T follicular helper cell (primary cell): ENCODE measurements around the gene TOR1A.

ENCODE experiments used
- DNase-seq: peaks from one replicate; pipeline ENCODE4 v3.0.0-alpha.2; 2020; ENCODE audit warnings: low read depth
- total RNA-seq, 2 experiments: gene quantifications; one replicate each; lab custom pipeline; 2026; lab: John Stamatoyannopoulos, UW

TOR1A gene, protein sequence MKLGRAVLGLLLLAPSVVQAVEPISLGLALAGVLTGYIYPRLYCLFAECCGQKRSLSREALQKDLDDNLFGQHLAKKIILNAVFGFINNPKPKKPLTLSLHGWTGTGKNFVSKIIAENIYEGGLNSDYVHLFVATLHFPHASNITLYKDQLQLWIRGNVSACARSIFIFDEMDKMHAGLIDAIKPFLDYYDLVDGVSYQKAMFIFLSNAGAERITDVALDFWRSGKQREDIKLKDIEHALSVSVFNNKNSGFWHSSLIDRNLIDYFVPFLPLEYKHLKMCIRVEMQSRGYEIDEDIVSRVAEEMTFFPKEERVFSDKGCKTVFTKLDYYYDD
- total RNA-seq: 46.8 to 58.7 reads per million in 2 experiments

DNA sequence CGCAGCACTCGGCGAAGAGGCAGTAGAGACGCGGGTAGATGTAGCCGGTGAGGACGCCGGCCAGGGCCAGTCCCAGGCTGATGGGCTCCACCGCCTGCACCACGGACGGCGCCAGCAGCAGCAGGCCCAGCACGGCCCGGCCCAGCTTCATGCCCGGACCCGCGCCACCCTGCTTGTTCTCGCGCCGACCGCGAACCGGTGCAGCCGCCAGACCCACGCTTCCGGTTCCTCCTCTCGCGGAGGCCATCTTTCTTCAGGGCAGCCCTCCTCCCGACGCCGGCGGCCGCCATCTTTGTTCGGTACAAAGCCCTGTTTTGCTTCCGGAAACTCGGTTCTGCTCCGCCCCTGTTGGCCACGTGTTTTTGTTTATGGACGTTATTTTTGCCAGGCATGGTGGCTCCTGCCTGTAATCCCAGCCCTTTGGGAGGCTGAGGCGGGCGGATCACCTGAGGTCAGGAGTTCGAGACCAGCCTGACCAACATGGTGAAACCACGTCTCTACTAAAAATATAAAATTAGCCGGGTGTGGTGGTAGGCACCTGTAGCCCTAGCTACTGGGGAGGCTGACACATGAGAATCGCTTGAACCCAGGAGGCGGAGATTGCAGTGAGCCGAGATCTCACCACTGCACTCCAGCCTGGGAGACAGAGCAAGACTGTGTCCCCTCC, at the start of gene TOR1A:
Gene TOR1A (minus strand): TSS at position 202 of the 667 bp plus-strand sequence. CDS start 51 bp downstream, at position 151.
- peak; percentile 88 for DNase-seq

DNA sequence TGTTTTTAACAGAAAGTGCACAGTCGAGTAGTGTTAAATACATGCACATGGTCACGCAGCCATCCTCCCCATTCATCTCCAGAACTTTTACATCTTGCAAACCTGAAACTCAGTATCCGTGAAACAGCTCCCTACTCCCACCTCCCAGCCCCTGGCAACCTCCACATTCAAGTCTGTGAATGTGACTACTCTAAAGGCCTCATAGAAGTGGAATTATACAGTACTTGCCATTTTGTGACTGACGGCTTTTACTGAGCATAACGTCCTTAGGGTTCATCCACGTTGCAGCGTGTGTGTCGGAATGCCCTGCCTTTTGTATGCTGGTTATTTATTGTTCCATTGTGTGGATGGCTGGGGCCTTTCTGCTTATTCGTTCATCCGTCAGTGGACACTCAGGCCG, 47.1 kb upstream of the TOR1A start:
- DNase-seq: no peak

DNA sequence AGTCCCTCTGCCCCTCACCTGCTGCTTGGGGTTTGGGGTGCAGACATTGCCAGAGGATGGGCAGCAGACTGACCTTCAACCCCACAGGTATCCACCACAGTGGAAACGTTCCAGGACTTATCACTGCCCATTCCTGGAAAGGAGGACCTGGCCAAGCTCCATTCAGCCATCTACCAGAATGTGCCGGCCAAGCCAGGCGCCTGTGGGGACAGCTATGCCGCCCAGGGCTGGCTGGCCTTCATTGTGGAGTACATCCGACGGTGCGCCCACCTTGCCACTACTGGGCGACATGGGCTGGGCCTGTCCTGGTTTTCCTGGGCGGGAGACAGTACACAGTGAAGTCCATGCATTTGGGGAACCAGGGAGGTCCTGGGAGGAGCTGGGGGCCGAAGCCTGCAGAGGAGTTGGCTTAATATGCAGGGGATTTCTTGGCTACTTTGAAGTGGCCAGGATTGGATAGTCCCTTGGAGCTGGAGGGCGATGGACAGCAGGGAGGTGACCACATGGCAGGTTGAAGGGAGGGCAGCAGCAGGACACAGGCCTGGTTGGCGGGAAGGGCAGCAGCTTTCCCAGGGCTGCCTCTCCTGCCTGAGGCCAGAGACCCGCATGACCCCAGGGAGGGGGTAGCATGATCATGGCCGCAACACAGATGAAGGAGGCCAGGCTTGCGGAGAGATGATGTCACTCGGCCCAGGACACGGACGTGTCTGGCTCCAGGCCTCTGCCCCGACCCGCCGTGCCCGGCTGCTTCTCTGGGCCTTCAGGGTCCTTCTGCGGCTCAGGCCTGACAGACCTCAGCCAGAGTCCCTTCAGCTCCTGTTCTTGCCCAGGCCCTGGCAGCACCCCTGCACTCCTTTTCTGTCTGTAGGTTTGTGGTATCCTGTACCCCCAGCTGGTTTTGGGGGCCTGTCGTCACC, 45.9 kb upstream of the TOR1A start:
- no peak for DNase-seq

DNA sequence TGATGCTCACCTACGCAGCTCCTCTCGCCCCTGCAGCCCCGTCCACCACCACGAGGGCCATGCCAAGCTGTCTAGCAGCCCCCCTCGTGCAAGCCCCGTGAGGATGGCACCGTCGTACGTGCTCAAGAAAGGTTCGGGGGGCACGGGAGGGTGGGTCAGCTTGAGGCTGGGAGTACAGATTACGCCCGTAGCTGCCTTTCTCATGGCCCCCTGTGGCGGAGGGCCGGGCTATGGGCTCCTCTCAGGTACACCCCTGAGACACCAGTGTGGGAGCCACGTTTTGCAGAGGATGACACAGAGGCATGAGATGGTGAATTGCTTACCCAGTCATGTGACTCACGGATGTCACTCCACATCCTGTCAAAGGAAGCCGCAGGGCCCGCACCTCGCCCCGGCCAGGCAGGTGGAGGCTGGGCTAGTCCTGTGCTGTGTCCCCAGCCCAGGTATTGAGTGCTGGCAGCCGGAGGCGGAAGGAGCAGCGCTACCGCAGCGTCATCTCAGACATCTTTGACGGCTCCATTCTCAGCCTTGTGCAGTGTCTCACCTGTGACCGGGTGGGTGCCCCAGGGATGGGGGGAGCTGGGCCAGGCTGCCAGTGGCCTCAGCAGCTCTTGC, 45.0 kb upstream of the TOR1A start:
- peak; percentile 90 for DNase-seq

DNA sequence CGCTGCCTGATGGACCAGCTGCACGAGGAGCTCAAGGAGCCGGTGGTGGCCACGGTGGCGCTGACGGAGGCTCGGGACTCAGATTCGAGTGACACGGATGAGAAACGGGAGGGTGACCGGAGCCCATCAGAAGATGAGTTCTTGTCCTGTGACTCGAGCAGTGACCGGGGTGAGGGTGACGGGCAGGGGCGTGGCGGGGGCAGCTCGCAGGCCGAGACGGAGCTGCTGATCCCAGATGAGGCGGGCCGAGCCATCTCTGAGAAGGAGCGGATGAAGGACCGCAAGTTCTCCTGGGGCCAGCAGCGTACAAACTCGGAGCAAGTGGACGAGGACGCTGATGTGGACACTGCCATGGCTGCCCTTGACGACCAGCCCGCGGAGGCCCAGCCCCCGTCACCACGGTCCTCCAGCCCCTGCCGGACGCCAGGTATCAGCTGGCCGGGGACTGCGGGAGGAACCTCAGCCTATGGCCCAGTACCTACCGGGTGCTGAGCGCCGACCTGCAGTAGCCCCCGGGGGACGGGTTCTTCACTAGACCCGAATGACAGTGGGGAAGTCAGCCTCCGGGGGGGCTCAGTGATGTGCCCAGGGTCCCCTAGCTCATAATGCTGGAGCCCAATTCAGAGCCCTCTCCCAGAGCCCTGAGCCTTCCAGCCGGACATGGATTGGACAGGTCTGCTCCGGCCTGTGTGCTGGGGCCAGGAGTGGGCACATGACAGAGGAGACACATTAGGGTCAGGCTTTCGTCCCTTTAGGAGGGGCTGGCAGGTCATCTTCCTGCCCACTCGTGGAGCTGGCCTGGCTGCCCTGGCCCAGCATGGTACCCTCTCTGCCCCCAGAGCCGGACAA, 44.3 kb upstream of the TOR1A start:
- no peak for DNase-seq

DNA sequence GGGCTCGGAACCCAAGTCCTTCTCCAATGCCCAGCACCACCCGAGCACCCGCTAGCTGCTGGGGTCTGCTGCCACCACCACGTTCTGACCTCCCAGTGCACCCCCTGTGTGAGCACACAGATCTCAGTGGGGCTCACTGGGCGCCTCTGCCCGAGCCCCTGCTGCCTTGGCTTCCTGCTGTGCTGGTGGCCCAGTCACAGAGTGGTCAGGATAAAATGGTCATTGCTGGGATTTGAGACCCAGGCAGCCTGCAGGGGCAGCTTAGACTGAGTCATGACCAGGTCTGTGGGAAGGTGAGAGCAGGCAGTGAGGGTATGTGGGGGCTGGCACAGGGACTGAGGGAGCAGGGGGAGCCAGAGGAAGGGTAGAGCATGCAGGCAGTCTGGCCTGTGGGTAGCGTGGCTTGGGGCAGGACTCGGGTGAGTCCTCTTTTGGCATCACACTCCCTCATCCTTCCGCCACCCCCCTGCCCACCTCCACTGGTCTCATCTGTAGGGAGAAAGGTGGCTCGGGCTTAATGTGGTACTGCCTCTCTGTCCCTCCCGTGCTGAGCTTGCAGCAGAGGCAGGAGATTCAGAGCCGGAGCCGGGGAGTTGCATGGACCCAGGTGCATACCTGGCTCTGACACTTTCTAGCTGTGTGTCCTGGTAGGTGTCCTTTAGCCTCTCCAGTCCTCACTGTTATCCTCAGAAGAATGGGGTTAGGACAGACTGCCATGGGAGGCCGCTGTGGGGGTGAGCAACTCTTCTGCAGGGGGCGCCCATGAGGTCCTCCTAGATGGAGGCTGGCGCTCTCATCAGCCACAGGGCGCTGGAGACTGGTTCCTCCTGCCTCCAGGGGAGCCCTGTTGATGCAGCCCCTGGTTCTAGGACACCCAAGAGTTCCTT, 43.4 kb upstream of the TOR1A start:
- no peak for DNase-seq

DNA sequence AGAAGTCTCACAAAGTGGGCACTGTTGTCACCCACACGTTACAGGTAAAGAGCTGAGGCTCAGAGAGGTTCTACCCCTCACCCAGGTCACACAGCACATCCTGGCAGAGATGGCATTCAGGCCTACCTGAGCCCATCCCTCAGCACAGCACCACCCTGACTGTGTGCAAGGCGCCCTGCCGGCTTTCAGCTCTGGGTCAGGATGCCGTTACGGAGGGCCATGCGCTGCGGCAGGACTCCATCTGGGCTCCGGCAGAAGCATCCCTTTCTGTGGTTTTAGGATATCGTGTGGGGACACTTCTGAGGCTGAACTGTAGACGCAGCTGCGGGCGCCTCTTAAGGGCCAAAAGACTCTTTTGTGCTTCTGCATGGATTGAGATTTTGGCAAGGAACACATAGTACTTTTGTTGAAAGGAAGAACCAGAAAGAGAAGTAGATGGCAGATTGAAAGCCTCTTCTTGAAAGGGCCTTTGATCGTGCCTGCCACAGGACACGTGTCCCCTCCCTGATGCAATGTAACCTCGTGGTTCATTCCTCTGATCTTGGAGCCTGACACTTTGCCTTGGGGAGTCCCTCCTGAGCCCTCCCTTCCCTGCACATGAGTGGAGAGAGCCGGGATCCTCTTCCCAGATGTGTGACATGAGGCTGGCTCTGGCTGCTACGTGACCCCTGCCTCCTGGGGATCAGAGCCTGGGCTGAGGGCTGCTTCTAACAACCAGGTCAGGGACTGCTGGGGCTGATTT, 42.6 kb upstream of the TOR1A start:
- DNase-seq: peak; percentile 62

DNA sequence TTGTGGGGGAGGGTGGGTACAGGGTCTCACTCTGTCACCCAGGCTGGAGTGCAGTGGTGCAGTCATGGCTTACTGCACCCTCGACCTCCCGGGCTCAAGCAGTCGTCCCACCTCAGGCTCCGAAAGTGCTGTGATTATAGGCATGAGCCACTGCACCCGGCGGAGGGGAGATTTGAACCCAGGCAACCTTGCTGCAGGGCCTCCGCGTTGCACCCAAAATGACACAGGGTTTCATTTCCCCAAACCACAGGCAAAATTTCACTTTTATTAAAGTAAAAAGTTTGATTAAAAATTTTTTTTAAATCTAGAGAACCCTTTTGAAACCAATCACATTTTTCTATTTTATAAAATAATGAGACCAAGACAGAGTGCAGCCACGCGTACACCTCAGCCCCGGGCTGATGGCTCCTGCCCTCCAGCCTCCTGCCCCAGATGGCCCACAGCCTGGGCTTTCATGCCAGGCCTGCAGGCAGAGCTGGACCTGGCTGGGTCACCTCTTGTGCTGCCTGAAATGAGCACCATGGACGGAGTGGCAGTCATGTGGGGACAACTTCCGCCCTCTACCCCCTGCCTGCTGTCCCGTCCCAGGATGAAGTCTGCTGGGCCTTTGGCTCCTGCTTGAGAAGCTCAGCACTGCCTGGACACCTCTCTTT, 41.9 kb upstream of the TOR1A start:
- no peak for DNase-seq

DNA sequence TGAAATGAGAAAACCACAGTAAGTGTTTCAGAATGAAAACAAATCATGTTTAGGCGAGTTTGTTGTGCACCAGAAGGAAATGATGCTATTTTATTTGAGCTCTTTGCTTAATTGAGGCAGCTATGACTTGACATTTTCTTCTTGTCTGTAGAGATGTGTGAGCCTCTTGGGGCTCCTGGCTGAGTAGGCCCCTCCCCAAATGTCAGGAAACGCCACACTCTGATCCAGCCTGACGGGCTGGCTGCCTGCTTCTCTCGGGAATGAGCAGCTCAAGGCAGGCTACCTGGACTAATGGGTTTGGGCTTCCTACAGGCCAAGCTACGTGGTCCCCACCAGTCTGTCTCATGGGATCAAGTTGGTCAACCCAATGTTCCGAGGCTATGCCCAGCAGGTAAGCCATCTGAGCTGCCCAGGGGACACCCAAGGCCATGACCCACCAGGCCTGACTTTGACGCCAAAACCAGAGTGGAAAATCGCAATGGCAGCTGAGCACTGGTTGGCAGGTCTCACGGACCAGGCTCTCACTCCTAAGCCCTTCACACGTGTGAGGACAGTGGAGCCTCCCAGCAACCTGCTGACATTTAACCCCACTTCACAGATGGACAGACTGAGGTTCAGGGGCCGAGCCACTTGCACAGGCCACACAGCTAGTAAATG, 41.2 kb upstream of the TOR1A start:
- DNase-seq: no peak

DNA sequence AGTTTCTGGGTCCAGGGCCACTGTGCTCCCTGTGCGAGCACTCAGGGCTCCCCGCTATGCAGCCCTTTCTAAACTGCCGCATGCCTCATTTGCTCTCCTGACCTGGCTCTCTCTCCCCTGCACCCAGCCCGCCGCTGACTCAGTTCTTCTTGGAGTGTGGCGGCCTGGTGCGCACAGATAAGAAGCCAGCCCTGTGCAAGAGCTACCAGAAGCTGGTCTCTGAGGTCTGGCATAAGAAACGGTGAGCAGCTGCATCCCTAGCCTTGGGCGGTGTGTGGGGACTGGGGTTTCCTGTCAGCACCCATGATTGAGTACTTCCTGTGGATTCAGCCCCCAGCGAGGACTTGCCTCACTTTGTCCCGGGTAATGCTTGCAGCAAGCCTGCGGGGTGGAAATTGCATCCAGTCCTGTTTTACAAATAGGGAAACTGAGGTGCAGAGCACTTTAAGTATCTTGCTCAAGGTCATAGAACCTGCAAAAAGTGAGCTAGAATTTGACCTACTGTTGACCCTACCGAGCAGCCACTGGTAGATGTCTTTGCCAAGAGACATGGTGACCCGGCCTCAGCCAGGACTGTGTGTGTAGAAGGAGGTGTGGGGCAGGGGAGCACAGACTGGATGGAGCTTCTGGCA, 39.2 kb upstream of the TOR1A start:
- DNase-seq: peak; percentile 45

DNA sequence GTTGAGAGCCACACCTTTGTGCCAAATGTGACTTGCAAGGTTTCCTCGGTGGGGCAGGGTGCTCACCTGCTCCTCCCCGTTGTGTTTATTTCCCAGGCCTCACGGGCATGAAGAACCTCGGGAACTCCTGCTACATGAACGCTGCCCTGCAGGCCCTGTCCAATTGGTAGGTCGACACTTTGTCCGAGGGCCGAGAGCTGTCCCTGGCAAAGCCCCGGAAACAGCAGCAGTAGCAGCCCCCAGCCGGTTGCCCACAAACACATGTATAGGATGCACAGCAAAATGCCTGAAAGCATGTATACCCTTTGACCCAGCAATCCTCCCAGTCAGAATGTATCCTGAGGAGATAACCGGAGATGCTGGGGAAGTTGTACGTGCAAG, 37.5 kb upstream of the TOR1A start:
- no peak for DNase-seq

DNA sequence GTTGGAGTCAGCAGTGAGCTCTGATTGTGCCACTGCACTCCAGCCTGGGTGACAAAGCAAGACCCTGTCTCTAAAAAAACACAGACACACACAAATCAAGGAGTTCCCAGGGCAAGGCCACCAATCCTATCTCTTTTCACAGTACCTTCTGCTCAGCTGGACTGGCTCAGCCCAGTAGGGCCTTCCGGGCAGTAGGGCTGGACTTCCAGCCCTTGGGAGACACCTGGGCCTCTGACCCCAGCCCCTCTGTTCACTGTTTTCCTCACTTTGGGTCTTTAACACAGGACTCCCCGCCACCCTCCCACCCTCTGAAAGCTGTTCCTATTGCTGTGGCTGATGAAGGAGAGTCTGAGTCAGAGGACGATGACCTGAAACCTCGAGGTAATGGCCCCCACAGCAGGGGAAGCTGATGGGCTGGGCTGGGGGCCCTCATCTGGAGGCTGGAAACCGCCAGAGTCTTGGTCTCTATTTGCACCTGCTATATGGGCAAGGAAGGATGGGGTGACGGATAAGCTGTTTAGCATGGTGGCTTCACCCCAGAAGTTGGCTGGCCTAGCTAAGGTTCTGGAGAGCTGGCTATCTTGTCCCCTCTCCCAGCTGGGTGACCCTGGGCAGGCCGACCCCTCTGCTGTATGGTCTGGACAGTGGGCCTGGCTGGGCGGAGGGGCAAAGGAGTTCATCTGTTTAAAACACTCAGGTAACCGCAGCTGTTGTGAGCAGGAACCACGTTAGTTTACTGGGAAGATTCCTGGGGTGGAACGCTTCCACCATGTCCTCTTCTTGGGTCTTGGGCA, 36.9 kb upstream of the TOR1A start:
- no peak for DNase-seq

DNA sequence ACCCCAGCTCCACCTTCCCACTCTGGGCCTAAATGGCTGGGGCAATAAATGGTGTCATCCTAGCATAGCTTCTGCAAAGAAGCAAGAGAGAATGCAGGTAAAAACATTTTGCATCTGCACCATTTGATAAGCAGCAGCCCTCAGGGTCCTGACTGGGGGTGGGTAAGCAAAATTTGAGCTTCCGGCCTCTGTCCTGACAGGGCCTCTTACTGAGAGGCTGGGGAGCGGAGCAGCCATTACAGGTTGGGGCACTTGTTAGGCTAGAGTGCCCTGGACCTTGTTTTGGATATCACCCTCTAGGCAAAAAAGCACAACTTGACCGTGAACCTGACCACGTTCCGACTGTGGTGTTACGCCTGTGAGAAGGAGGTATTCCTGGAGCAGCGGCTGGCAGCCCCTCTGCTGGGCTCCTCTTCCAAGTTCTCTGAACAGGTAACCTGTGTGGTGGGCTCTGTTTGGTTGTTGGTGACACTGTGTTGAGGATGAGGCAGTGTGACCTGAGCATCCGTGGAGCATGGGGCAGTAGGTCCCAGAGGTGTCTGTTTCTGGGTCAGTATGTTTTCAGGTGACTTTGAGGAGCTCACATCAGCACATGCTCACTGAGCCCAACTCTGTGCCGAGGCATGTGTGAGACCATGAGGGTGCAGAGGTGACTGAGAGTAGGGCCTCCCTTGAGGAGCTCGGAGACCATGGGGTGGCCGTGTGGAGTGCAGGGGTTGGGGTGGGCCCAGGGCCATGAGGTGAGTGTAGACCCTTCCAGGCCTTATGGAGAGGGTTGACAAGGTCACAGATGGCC, 34.4 kb upstream of the TOR1A start:
- DNase-seq: no peak

DNA sequence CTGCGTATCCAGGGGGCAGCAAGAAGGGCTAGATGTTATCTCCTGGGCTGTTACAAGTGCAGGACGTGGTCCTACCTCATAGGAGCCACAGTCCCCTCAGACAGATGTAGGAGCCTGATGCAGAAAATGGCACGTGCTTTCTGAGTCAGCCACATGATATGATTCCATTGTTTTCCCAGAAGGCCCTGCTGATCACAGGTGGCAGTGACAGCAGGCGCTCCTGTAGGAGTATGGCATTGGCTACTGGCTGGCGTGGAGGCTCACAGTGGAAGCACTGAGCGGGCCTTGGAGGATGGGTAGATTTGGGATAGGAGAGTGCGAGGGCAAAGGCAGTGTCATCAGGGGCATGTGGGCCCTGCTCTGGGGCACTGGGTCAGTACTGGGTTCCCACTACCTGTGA, 33.3 kb upstream of the TOR1A start:
- DNase-seq: no peak

DNA sequence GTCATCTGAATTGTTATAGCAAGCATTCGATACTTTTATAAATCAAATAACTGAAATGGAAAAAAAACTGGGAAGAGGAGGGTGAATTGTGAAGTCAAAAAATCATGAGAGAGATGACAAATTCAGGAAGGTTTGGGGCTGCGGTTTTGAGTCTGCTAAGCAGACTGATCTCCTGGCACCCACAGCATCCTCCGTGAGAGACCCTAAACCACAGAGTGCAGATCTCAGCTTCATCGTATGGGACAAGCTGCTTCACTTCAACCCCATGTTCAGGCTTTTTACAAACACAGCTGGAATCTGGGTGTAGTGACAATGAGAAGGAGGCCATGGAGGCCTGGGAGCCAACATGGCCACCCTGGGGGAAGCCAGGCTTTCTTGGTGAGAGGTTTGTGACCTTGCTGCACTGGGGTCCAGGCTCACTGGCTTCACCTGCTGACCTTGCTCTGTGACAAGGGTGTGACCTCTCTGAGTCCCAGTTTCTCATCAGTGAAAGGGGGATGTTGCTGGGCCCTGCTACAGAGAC, 30.7 kb upstream of the TOR1A start:
- DNase-seq: no peak

DNA sequence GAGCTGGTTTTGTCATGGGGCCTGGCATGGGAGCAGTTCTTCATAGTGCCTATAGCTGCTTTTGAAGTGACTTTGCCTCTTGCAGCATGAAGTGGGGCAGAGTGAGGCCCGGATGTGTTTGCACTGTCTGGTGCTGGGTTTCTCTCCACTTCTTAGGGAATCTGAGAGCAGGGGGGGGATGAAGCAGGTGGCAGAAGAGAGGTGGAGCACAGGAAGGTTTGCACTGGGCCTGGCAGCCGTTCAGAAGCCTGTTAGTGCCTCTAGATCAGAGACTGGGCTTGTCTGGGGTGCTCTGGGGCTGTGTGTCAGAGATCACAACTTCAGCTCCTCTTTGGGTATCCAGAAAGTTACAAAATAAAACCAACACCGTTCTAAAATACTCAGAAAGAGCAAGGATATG, 29.7 kb upstream of the TOR1A start:
- no peak for DNase-seq
